ENCODE results near the gene ZNF385D.

ZNF385D gene, protein sequence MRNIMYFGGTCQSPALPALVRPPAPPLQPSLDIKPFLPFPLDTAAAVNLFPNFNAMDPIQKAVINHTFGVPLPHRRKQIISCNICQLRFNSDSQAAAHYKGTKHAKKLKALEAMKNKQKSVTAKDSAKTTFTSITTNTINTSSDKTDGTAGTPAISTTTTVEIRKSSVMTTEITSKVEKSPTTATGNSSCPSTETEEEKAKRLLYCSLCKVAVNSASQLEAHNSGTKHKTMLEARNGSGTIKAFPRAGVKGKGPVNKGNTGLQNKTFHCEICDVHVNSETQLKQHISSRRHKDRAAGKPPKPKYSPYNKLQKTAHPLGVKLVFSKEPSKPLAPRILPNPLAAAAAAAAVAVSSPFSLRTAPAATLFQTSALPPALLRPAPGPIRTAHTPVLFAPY

GRCh38 chr3:21750831-21751391 lies at the start of gene ZNF385D:
TSS of gene ZNF385D (minus strand) at chr3:21751210. CDS start at chr3:21750916, 294 bp downstream.
- peak; percentile 53 for DNase-seq (ENCODE audit: low spot score)

DNA sequence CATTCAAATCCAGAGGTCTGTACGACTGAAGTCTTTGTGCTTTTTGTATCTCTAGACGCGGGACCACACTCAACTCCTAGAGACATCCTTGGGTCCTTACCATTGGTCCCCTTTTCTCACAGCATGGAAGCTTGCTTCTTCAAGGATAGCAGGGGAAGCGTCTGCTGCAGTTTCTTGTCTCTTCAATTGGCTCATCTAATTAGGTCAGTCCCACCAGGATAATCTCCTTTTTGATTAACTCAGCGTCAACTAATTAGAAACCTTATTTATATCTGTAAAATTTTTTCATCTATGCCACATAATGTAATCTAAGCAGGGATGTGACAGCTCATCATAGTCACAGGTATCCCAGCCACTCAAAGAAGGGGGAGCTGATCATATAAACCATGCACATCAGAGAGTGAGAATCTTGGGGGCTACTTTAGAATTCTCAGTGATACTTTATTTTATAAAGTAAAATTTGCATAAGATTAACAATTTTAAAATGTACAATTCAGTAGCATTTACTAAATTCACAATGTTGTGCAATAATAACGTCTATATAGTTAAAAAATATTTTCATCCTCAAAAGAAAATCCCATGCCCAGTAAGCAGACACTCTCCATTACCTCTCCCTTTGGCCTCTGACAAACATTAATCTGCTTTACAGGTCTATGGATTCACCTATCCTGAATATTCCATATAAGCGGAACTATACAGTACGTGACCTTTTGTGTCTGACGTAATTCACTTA lies 47.5 kb upstream of the ZNF385D start:
- no peak for DNase-seq (ENCODE audit: low spot score)

- DNase-seq (ENCODE audit: low spot score) = no peak
Observed at GRCh38 chr3:21795921-21796320, 44.9 kb upstream of the ZNF385D start.

GRCh38 chr3:21795152-21795837 lies 44.3 kb upstream of the ZNF385D start:
- no peak for DNase-seq (ENCODE audit: low spot score)

GRCh38 chr3:21794291-21794690 lies 43.3 kb upstream of the ZNF385D start:
- DNase-seq (ENCODE audit: low spot score) = no peak

DNA sequence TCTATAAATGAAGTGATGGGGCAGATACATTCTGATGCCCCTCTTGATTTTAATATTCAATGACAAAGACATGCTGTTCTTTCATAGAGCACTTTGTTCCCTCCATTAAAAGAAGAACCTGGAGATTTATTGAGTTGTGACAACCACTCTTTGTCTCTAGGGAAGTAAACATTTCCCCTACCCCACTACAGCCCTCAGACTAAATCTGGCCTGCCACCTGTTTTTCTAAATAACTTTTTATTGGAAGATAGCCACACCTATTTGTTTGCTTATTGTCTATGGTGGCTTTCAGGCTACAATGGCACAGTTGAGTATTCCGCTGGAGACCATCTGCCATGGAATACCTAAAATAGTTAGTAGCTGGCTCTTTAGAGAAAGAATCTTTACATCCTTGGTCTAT lies 41.2 kb upstream of the ZNF385D start:
- no peak for DNase-seq (ENCODE audit: low spot score)

DNA sequence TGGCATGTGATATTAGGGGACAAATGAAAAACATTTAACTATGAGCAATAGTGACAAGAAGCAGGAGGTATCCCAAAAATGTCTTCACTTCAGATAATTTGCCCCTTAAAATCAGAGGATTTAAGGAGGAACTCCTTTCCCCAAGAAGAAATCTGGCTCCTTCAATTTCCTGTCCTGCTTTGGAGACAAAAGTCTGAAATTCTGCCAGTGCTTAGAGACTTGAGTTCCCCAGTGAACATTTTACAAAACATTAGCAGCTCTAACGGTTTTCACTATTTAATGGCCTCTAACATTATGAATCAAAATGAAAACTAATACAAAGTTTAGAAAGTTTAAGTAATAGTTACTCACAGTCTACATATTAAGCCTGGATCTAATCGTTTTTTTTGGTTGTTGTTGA lies 40.3 kb upstream of the ZNF385D start:
- DNase-seq (ENCODE audit: low spot score) = no peak

DNA sequence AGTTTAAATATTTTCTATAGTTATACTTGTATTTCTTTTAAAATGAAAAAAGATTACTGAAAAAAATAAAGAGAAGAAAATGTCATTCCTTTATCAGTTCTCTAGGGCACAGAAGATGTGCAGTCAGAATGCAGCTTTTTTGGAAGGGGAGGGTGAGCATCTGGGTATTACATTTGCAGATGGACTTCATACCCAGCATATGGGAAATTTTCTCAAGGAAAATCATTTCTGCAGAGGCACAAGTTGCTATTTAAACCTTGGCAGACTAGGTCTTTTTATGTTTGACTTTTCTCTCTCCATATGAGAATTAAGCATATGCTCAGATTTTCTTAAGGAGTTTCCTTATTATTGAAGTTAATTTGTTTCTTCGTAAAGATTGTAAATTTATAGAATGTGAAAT lies 39.5 kb upstream of the ZNF385D start:
- no peak for DNase-seq (ENCODE audit: low spot score)

- DNase-seq (ENCODE audit: low spot score) = no peak
Observed at GRCh38 chr3:21789730-21790129, 38.7 kb upstream of the ZNF385D start.

GRCh38 chr3:21786438-21786797 lies 35.4 kb upstream of the ZNF385D start:
- DNase-seq (ENCODE audit: low spot score) = no peak

DNA sequence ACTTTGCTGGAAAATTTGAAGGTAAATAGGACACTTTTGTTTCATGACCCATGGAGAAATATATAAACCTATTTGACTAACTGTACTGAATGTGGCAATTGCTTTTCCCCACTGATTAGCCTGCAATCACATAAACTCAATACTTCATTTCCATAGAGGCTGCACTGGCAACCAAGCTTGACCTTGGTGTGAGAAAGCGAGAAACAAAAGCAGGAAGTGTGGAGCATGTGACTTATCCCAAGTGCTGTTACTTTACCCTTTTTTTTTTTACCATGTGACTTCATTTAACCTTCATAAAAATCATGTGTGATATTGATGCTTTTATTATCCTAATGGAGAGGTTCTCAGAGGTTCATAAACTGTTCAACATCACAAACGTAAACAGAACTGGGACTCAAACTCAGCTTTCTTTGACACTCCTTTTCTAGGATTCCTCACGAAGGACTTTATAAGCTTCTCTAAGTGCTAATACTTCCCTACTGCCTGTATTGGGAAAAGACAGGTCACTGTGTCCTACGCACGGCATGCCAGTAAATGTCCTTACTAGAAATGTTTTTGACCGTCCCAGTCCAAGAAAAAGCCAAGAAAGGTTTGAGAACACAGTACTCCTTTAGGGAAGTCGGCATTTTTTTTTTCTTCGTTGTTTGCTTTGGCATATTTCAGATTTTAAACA lies 34.9 kb upstream of the ZNF385D start:
- DNase-seq (ENCODE audit: low spot score) = no peak

GRCh38 chr3:21783839-21784238 lies 32.8 kb upstream of the ZNF385D start:
- no peak for DNase-seq (ENCODE audit: low spot score)

- no peak for DNase-seq (ENCODE audit: low spot score)
Observed at GRCh38 chr3:21781355-21781754, 30.3 kb upstream of the ZNF385D start.

GRCh38 chr3:21779909-21780308 lies 28.9 kb upstream of the ZNF385D start:
- no peak for DNase-seq (ENCODE audit: low spot score)

DNA sequence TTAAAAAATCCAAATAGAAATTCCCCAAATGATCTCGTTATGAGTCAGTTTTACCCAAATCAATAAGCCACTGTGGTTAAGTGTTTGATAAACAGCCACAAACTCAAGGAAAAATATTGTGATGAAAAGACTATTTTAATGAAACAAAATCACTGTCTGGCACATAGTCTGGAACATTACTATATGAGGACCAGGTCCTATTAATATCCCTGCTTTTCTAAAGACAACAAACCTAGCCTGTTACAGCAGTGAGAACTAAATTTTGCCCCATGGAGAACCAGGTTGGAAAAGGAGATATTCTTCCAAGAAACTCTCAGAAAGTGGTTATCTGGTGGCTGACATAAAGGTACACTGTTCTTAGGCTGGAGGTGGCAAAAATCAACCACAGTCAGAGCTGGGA lies 27.7 kb upstream of the ZNF385D start:
- DNase-seq (ENCODE audit: low spot score) = no peak

- DNase-seq (ENCODE audit: low spot score) = no peak
Observed at GRCh38 chr3:21777821-21778220, 26.8 kb upstream of the ZNF385D start.

GRCh38 chr3:21766002-21766401 lies 15.0 kb upstream of the ZNF385D start:
- DNase-seq (ENCODE audit: low spot score) = no peak

- DNase-seq (ENCODE audit: low spot score) = no peak
Observed at GRCh38 chr3:21755896-21756295, 4.9 kb upstream of the ZNF385D start.

GRCh38 chr3:21754839-21755238 lies 3.8 kb upstream of the ZNF385D start:
- DNase-seq (ENCODE audit: low spot score) = no peak

DNA sequence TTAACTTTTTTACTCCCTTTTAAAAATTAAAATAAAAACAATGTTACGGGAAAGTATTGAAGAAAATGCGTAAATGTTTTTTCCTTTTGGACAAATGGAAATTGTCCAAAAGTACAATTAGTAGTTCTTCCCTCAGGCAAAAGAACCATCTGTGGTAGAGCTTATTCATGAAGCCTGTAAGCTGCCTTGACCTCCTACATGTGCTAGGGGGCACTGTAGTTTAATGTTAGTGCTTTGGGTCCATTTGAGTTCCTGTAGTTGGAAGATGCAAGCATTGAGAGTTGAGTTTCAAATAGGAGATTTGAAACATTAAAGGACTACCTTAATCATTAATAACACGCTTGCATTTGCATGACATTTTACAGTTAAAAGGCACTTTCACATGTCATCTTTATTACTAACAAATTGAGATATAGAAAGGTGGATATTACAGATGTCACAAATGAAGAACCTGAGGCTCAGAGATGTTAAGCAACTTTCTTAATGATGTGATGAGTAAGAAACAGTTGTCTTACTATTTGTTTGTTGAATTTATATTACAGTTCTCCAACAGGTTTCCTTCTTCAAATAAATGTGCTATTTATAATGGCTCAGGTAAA lies 1.8 kb upstream of the ZNF385D start:
- DNase-seq (ENCODE audit: low spot score) = peak; percentile 26

GRCh38 chr3:21751886-21752285 lies 876 bp upstream of the ZNF385D start:
- DNase-seq (ENCODE audit: low spot score) = no peak
